GM12891 (cell line): ENCODE results near the gene CNRIP1.

Source experiments
- POLR2A ChIP-seq: IDR thresholded peaks from 2 replicates; pipeline ENCODE4 v1.6.1; 2011; ENCODE audit warnings: low read depth, low read length, control low read depth
- POLR2AphosphoS5 ChIP-seq: IDR thresholded peaks from 2 replicates; pipeline ENCODE4 v1.6.1; 2011; ENCODE audit warnings: low read depth, low read length, control low read depth

GRCh38 chr2:68333931-68334330, 14.2 kb upstream of the CNRIP1 start:
- no peak for TF ChIP-seq POLR2A
- no peak for TF ChIP-seq POLR2AphosphoS5
